Hepatocyte (in vitro differentiated cells): ENCODE measurements around the gene ZNF341.

Experiments
- CTCF ChIP-seq: fragments of 200-600 bp; sonication (generic); IDR thresholded peaks from 2 replicates; pipeline ENCODE4 v1.5.1; 2016; ENCODE audit warnings: antibody characterized with exemption, mild to moderate bottlenecking; ENCODE audit not compliant: poor library complexity
- EZH2phosphoT487 ChIP-seq: fragments of 200-600 bp; sonication (generic); IDR thresholded peaks from one replicate; pipeline ENCODE4 v1.6.1; 2018; ENCODE audit warnings: antibody characterized with exemption, mild to moderate bottlenecking, low read depth, moderate library complexity; ENCODE audit not compliant: unreplicated experiment, severe bottlenecking

- no peak for TF ChIP-seq CTCF
- no peak for TF ChIP-seq EZH2phosphoT487
Observed at GRCh38 chr20:33788351-33789049, 56.7 kb downstream of the ZNF341 start.
